HepG2 (cell line): ENCODE measurements around the gene PACS2.

Experiments
- ZNF292 ChIP-seq: sonication (generic); formaldehyde crosslinking; IDR thresholded peaks from 2 replicates; pipeline ENCODE4 v1.8.1; 2022; ENCODE audit warnings: mild to moderate bottlenecking, low read depth, missing genetic modification reagents, borderline replicate concordance
- TF ChIP-seq, protein P1 (sequence below): sonication (generic); formaldehyde crosslinking; IDR thresholded peaks from 2 replicates; pipeline ENCODE4 v1.8.1; 2023; ENCODE audit warnings: mild to moderate bottlenecking, missing genetic modification reagents

DNA sequence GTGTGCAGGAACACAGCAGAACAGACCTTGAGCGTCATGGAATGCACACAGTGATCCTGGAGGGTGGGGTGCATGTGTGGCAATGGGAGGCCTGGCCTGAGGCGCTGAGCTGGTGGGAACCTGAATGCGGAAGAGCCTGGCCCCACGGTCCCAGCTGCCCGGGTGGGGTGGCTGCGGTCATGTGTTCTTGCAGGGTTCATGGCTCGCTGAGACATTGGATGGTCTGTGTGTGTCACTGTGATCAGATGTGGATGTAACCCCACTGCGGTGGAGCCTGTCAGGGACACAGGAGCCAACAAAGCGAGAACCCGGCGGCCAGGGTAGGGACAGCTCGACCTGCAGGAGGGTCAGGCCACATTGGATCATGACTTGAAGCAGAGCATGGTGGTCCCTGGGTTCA, 128.3 kb downstream of the PACS2 start:
- TF ChIP-seq, protein P1, sequence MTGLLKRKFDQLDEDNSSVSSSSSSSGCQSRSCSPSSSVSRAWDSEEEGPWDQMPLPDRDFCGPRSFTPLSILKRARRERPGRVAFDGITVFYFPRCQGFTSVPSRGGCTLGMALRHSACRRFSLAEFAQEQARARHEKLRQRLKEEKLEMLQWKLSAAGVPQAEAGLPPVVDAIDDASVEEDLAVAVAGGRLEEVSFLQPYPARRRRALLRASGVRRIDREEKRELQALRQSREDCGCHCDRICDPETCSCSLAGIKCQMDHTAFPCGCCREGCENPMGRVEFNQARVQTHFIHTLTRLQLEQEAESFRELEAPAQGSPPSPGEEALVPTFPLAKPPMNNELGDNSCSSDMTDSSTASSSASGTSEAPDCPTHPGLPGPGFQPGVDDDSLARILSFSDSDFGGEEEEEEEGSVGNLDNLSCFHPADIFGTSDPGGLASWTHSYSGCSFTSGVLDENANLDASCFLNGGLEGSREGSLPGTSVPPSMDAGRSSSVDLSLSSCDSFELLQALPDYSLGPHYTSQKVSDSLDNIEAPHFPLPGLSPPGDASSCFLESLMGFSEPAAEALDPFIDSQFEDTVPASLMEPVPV (CRISPR knock-in tag): no peak
- TF ChIP-seq ZNF292: no peak
